Stimulated activated CD4-positive, alpha-beta T cell treated with anti-CD3 and anti-CD28 coated beads, Interleukin-1b, Interleukin-23, amount 100 ng/mL, for 24 hours (primary cell): ENCODE results near the gene SNX4.

Source experiments
- DNase-seq, 4 experiments: peaks; one replicate each; pipeline ENCODE4 v3.0.0-alpha.2; 2020; ENCODE audit warnings: low read depth in 4 of 4, low spot score in 1 of 4

SNX4 gene

DNA sequence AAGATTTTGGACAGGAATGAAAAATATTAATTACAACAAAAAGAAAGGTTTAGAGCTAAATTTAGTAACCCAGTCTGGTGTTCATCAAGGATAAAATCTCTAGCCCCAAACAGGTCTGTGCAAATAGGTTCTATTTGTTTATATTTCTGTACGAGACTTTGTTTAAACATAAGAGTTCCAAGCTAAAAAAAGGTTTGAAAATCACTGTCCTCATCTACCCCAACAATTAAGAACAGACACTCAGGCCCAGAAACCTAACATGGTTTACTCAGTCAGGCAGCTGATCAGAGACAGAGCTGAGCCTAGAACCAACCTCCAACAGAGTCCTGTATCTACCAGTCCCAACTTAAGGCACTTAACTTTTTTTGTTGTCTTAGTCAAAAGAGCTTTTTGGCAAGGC lies 49.3 kb downstream of the SNX4 start:
- no peak for DNase-seq

DNA sequence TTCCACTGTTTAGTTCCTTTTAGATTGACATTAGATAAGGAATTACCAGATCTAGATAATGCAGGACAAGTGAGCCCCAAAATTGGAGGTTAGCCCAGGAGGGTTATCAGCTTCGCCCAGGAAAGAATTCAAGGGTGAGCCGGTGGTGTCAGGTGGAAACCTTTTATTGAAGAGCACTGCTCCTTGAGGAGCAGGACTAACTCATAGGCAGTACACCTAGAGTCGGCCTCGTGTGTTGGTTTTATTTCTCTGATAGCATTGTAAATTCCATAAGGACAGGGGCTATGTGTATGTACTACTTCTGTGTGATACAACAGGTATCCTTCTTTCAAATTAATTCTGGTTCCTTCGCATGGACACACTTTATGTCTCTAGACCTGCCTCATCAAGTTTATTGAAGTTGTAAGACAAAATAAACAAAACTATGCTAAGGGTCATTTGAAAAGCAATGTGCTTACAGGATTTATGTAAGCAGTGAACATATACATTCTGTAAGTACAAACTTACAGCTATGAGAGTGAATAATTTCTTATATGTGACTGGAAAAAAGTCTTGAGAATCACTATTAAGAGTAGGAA lies 57.2 kb downstream of the SNX4 start:
- no peak for DNase-seq

DNA sequence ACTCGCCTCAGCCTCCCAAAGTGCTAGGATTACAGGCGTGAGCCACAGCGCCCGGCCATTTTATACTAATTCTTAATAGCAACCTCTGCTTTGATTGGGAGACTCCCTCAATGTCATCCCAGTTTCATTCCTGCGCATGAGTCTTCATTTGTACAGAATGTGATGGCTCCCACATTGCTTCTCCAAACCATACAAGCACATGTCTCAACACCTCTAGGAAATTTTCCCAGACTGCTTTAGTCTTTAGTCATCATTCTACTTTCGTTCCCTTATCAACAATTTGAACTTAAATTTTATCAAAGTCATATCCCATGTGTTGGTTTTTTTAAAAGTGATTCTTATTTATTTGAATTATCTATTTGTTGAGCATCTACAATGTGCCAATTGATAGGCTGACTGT lies 58.1 kb downstream of the SNX4 start:
- DNase-seq = no peak

DNA sequence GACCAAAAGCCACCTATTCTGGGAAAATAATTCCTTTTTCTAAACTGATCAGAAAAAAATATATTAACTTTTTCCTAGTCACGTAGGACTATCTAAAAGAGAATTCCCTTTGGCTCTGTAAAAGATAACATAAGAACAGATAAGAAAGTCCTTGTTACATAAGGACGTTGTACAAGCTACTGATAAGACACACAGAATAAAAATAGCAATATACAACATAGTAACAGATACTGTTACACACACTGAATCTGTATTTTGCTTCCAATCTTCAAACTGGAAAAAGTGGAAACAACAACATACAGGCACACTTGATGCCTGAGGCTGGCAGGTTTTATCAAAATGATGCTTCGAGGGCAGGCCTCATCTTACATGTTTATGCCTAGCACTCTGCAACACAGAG lies 59.8 kb downstream of the SNX4 start:
- no peak for DNase-seq

DNA sequence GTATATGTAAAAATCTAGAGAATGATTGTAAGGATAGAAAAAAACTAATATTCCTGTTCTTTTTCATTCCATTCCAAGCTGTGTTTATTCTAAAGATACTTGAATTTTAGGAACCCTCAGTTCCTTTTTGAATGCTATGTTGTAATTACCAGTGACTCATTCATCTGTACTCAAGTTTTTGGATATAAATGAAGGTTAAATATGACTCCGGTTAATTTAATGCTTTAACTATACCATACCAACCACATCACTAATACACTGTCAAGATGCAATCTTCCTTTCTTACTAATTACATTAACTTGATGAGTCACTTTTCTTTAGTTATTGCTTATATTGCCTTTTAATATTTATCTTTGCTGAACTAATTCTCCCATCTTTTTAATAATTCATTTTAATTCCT lies 76.1 kb downstream of the SNX4 start:
- DNase-seq = no peak

DNA sequence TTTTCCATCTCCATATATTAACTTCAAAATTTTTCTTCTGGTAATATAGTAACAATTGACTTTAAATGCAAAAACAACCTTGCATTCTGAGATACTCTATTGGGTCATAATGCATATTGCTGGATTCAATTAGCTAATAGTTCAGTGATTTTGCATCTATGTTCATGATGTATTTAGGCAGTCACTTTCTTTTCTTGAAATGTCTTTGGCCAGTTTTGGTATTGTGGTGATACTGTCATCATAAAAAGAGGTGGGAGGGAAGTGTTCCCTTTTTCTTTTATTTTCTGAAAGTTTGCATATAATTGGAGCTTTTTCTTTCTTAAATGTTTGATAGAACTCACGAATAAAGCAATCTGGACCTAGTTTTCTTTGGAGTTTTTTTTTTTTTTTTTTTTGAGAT lies 77.5 kb downstream of the SNX4 start:
- DNase-seq = no peak

DNA sequence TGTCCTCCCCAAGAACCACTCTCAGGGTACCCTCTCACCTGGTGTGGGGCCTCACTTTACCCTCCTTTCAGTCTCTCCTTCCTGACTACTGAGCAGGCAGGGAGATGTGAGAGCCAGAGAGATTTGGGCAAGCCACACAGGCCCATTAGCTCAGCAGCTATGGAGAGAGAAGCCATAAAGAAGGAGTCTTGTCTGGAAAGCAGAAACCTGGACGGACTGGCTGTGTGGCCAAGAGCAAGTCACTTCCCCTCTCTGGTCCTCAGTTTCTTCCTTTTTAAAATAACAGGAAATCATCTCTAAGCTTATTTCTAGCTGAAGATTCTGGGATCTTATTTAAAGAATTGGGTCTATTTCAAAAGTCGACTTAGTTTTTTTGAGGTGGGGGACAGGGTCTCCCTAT lies 79.0 kb downstream of the SNX4 start:
- DNase-seq = no peak

DNA sequence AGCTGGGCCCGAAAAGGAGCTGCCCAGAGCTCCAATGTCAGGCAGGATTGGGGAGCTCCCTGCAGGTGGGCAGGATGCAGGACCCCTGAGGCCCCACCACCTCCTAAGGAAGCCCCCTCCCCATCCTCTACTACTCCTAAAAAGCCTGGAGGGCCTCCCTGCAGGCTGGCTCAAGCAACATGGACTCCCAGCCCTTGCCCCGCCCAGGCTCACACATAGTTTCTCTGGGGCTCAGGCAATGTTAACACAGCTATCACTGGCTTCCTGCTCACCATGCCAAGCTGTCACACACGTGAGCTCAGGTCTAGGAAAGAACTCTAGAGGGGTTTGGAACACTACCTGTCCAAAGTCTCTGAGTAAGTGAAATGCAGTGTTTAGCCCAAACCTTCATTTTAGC lies 79.4 kb downstream of the SNX4 start:
- no peak for DNase-seq

DNA sequence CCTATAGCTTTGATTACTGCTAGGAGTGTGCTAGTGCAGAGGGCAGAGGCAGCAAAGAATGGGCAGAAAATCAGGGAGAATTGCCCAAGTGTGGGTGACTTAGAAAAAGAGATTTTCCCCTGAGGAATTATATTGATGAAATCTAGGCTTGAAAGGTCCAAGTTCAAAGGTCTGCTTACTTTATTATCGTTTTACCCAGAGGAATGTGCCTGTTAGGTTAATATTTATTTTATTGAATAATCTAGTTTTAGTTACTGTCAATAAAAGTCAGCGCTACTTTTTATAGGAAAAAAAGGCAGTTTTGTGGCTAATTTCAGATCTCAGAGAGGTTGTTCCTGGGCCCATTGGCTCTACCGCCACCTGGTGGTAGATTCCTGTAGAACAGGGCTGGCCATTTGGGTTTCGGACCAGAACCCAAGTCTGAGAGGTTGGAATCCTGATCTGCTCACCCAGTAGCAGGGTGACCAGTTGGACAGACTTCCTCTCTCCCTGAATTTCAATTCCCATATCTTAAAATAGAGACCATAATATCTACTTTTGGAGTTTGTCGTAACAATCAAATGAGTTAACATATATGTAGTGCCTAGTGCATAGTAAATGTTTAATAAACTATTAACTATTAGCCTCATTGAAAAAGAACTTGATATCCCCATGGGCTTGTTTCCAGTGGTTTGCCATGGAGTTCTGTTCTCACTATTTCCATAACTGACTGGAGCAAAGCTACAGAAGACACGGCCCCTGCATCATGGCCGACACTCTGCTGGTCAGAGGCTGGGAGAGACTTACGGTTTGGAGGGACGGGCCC lies 82.2 kb downstream of the SNX4 start:
- DNase-seq = peak; percentile 16 to 54 (median 36)

- no peak for DNase-seq
Measured at GRCh38 chr3:125436921-125437320, 83.1 kb downstream of the SNX4 start.

- DNase-seq = no peak
Measured at GRCh38 chr3:125435231-125435630, 84.8 kb downstream of the SNX4 start.

DNA sequence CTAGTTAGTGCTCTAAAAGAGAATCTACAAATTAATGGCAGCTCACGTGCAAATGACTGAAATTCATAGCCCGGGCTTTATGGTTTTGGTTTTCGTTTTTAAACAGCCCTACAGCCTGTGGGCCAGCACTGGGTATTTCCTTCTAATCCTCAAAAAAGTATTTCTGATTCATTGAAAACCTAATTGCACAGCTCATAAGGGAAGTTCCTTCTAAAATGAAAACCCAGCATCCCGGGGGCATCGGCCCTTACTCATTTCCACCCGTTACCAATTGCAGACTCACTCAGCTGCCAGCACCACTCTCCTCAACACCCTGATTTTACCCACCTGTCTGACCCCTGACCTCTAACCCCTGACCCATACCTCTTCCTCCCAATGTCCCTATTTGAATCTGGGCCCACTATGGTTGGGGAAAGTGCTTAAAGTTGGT lies 85.4 kb downstream of the SNX4 start:
- peak in 1 of 4 experiments; percentile 4 for DNase-seq

GRCh38 chr3:125433611-125434041 lies 86.4 kb downstream of the SNX4 start:
- no peak for DNase-seq

DNA sequence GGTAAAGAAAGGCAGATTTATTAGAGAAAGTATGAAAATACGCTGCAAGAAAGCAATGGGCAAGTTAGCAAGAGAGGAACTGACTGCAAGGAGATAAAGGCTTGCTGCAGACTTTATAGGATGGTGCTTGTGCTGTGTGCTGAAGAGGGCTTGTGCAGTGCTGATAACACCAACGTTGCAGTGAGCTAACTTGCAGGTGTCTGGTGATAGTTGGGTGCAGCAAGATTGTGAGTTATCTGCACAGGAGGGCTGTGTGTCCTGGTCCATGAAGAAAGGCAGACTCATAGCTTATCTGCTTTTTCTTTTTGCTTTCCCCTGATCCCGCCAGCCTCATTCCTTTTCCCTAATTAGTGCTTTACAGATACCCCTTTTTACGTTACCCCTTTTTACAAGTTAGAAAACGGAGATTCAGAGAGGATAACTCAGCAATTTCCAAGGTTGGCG lies 86.9 kb downstream of the SNX4 start:
- DNase-seq = no peak

DNA sequence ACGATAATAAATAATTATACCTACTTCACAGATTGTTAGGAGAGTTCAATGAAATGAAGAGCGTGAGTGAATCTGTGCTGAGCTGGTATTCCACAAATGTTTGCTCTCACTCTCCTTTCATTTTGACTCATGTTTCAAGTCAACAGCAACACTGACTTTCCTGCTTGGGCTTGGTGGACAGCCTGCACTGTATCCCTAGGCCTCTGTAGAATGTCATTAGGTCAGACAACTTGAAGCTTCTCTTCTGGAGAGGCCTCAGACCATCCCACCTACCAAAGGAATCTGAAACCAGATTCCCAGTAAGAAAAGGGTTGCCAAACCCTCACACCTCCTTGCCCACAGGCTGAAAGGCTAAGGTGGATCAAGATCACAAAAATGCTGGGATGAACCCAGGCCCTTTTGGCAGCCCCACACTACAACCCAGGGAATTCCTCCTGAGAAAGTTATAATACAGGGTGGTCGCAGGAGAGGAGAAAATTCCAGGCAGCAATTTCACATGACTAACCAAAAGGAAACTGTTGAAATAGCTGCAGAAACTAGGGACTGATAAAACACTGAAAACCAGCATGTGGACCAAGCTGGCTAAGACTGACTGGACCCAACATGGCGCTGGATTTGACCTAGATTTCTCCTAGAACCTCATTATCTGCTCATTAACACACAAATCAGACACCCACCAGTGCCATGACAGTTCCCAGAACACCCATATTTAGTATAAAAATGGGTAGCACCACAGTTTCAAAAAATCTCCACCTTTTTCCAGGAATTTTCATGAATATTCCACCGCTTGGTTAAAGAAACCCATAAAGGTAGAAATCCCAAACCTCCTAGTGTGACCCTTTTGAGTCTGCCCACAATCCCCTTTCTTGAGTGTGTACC lies 87.9 kb downstream of the SNX4 start:
- DNase-seq = no peak

- DNase-seq = no peak
Measured at GRCh38 chr3:125431391-125431790, 88.6 kb downstream of the SNX4 start.

DNA sequence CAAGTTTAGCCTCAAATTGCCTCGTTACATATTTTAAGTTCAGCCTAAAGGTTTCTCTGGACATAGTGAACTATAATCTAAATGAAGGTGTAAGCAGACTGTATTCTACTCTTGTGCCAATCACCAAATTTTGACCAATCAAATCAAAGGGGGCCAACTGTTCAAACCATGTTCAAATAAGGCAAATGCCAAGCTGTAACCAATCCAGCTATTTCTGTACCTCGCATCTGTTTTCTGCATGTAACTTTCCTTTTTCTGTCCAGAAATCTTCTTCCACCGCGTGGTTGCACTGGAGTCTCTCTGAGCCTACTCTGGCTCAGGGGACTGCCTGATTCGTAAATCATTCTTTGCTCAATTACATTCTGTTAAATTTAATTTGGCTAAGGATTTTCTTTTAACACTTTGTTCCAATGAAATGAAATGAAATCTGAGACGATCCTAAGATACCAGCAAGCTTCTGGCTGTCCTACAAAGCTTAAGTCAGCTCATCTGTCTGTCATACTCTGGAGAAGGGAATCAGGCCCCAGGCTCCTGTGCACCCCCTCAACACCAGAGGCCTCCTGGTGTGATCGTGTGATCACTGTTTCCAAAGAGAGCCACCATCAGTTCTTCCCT lies 91.7 kb downstream of the SNX4 start:
- no peak for DNase-seq

DNA sequence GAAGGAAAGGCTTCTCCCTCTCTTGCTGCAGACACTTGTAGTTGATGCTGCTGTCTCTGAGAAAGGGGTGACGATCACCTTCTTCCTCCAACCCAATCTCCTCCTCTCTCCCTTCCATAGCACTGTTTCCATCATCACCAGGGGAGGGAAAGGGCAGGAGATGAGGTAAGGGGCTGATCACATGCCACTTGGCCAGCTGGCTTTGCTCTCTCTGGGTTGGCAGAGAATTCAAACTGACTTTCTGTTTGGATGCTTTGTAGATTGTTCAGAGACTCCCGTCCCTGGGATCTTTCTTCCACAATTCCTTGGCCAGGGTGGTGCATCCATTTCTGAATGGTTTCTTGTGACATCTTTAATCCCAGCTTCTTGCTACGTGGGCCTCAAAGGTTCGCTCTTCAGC lies 101.7 kb downstream of the SNX4 start:
- no peak for DNase-seq

- no peak for DNase-seq
Measured at GRCh38 chr3:125416235-125416634, 103.8 kb downstream of the SNX4 start.

DNA sequence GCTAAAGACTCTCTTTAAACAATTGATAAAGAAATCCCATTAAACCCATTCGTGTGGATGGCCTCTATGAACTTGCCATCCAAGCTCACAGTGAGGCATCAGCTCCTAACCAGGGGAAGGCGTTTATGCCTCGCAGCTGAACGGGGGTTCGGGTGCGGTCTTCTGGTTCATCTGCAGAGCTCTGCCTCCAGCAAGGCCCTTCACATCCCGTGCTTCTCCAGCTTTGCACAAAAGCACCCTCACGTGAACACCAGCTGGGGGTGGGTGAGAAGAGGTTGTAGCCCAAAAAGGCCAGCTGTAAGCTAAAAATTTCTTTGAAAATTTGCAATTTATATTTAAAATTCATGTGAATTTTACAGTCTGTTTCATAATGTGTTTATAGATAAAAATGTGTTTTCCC lies 105.3 kb downstream of the SNX4 start:
- no peak for DNase-seq

DNA sequence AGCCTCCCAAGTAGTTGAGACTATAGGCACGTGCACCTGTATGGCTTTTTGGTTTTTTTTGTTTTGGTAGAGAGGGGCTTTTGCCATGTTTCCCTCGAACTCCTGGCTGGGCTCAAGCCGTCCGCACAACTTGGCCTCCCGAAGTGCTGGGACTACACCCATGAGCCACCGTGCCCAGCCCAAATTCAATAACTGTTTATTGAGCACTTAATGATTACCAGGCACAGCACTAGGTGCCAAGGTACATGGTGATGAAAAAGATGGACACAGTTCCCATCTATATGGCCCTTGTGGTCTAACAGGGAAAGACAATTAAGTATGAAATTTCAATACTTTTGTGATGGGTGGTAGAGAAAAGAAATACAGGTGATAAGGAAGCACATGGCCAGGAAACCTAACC lies 109.1 kb downstream of the SNX4 start:
- DNase-seq = no peak
